ENCODE data around the gene FAM240B.

DNA sequence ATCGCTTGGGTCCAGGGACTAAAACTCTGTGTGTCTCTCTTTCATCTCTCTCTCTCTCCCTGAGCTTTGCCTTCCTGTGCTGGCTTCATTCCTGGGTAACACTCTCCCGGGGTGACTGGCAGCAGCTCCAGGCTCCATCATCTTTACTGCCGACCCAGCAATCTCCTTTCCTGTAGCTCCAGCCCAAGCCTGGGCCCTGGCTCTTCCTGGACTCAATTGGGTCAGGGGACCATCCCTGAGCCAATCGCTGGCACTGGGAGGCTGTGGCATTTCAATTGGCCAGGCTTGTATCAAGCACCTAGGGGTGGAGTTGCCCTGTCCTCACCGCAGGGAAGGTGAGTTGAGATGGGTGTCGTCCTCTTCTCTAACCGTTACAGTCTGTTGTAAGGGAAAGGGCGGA, 31.9 kb downstream of the FAM240B start:
- TF ChIP-seq, protein P1, sequence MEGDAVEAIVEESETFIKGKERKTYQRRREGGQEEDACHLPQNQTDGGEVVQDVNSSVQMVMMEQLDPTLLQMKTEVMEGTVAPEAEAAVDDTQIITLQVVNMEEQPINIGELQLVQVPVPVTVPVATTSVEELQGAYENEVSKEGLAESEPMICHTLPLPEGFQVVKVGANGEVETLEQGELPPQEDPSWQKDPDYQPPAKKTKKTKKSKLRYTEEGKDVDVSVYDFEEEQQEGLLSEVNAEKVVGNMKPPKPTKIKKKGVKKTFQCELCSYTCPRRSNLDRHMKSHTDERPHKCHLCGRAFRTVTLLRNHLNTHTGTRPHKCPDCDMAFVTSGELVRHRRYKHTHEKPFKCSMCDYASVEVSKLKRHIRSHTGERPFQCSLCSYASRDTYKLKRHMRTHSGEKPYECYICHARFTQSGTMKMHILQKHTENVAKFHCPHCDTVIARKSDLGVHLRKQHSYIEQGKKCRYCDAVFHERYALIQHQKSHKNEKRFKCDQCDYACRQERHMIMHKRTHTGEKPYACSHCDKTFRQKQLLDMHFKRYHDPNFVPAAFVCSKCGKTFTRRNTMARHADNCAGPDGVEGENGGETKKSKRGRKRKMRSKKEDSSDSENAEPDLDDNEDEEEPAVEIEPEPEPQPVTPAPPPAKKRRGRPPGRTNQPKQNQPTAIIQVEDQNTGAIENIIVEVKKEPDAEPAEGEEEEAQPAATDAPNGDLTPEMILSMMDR (IDR thresholded peaks at IDR 0.05; ENCODE audit: low read depth, low read length): no peak
- TF ChIP-seq POLR2A (IDR thresholded peaks at IDR 0.05; ENCODE audit: extremely low read depth, insufficient read length) (no peak), MYC (IDR thresholded peaks at IDR 0.05; ENCODE audit: low read depth, low read length) (no peak)
